K562 (cell line): ENCODE measurements around the gene LRMDA. TPM values are rescaled to one million over a fixed set of nuclear protein-coding genes. Genes with fewer than 3 reads are reported as not detected.

Source experiments
- ATAC-seq: fragments of 200-7000 bp; cut with Tn5 transposase; 3 replicates; pipeline ENCODE4 v1.9.1; 2020; ENCODE audit warnings: moderate library complexity
- BruUV-seq: library from RNA; stranded (reverse); fragments of 400-500 nt; replicated peaks from 2 replicates; lab custom pipeline; 2021; lab: Mats Ljungman, UMichigan
- CTCF ChIA-PET: fragments of 300-600 bp; formaldehyde crosslinking; extraction: SDS; loops from one replicate; lab custom pipeline; 2021; ENCODE audit warnings: low intra/inter-chr PET ratio; lab: Yijun Ruan, JAX
- POLR2A ChIA-PET: fragments of 300-600, 350-650 bp; sonication (Branson Sonifier 250); formaldehyde crosslinking; extraction: SDS; loops from one replicate; lab custom pipeline; 2021; ENCODE audit warnings: antibody characterized with exemption, inconsistent platforms; lab: Yijun Ruan, JAX
- DNase-seq, 4 experiments: peaks; one replicate each; pipeline versions ENCODE4 v3.0.0 to v3.0.0-alpha.2; 2011 to 2018; ENCODE audit warnings: low spot score in 3 of 4, mixed read lengths in 3 of 4; ENCODE audit errors: extremely low read depth in 1 of 4
- FAIRE-seq: peaks from 2 replicates; lab custom pipeline; 2011; peaks lifted over from hg19 to GRCh38; lab: Jason Lieb, UNC
- H2AFZ ChIP-seq: 2 replicates; pipeline ENCODE4 v1.6.0; 2011; ENCODE audit warnings: low read depth, low read length, control low read depth, inconsistent platforms
- H3K27ac ChIP-seq: fragments of 200-600 bp; 3 replicates; pipeline ENCODE4 v1.8.0; 2011; ENCODE audit warnings: low read depth, mild to moderate bottlenecking, control low read depth, inconsistent platforms, low read length, moderate library complexity, mixed read lengths; ENCODE audit errors: extremely low read depth
- H3K27me3 ChIP-seq, 2 experiments: fragments of 300-600 bp in 1 of 2; 2 replicates in 1 of 2; 3 replicates in 1 of 2; pipeline versions ENCODE4 v1.6.0 to v1.8.0; 2011; ENCODE audit warnings: inconsistent platforms in 2 of 2, low read length in 2 of 2, mild to moderate bottlenecking in 1 of 2, mixed read lengths in 1 of 2, moderate library complexity in 1 of 2; ENCODE audit not compliant: control insufficient read depth in 2 of 2, insufficient read depth in 2 of 2
- H3K36me3 ChIP-seq: fragments of 300-600 bp; 3 replicates; pipeline ENCODE4 v1.8.0; 2011; ENCODE audit warnings: mild to moderate bottlenecking, low read length, inconsistent platforms; ENCODE audit not compliant: control insufficient read depth, insufficient read depth
- H3K4me1 ChIP-seq, 2 experiments: fragments of 200-600 bp in 1 of 2; replicated peaks in 1 of 2; 2 replicates in 1 of 2; 3 replicates in 1 of 2; pipeline versions ENCODE4 v1.5.1 to v1.8.0; 2011; ENCODE audit warnings: inconsistent platforms in 2 of 2, low read length in 2 of 2, mild to moderate bottlenecking in 1 of 2, mixed read lengths in 1 of 2, moderate library complexity in 1 of 2; ENCODE audit not compliant: control insufficient read depth in 2 of 2, insufficient read depth in 2 of 2
- H3K4me2 ChIP-seq: 2 replicates; pipeline ENCODE4 v1.6.1; 2011; ENCODE audit warnings: low read length, control low read depth, inconsistent platforms, mixed read lengths; ENCODE audit not compliant: insufficient read depth
- H3K4me3 ChIP-seq: fragments of 200-600 bp; sonication (generic), shearing (Covaris generic); 2 replicates; pipeline ENCODE4 v1.5.1; 2016; ENCODE audit warnings: control low read depth, inconsistent platforms
- H3K79me2 ChIP-seq: fragments of 200-600 bp; 3 replicates; pipeline ENCODE4 v1.8.0; 2011; ENCODE audit warnings: low read length, inconsistent platforms; ENCODE audit not compliant: control insufficient read depth, insufficient read depth
- H3K9ac ChIP-seq, 2 experiments: 2 replicates each; pipeline versions ENCODE4 v1.6.0 to v1.6.1; 2011; ENCODE audit warnings: low read depth in 2 of 2, low read length in 2 of 2, control low read depth in 1 of 2, inconsistent platforms in 1 of 2, mild to moderate bottlenecking in 1 of 2, mixed read lengths in 1 of 2; ENCODE audit not compliant: insufficient read depth in 1 of 2
- H3K9me1 ChIP-seq: one replicate; pipeline ENCODE4 v1.6.0; 2011; ENCODE audit warnings: inconsistent platforms, mild to moderate bottlenecking, low read length, moderate library complexity; ENCODE audit not compliant: control insufficient read depth, insufficient read depth
- H3K9me3 ChIP-seq: replicated peaks from 2 replicates; pipeline ENCODE4 v1.5.1; 2011; ENCODE audit warnings: low read depth, low read length, inconsistent platforms; ENCODE audit not compliant: control insufficient read depth, insufficient read depth
- H4K20me1 ChIP-seq: replicated peaks from 2 replicates; pipeline ENCODE4 v1.6.1; 2011; ENCODE audit warnings: low read length, inconsistent platforms, mixed read lengths; ENCODE audit not compliant: control insufficient read depth, insufficient read depth
- FOXJ2 ChIP-seq: fragments of 200-800 bp; sonication (Bioruptor generic); IDR thresholded peaks from 2 replicates; pipeline ENCODE4 v1.6.1; 2016; ENCODE audit warnings: missing genetic modification characterization, missing compliant biosample characterization
- GTF2A2 ChIP-seq: IDR thresholded peaks from 2 replicates; pipeline ENCODE4 v1.6.1; 2016; ENCODE audit warnings: mild to moderate bottlenecking, missing genetic modification characterization, missing compliant biosample characterization
- PCBP1 ChIP-seq: fragments of 200-400 bp; formaldehyde crosslinking; IDR thresholded peaks from 2 replicates; pipeline ENCODE4 v1.6.1; 2018; ENCODE audit warnings: mild to moderate bottlenecking, low read depth, low read length; ENCODE audit not compliant: poor library complexity, severe bottlenecking
- POLR3A ChIP-seq: IDR thresholded peaks from 2 replicates; pipeline ENCODE4 v1.6.1; 2011; ENCODE audit warnings: borderline replicate concordance, mild to moderate bottlenecking, moderate library complexity; ENCODE audit not compliant: insufficient read length, insufficient read depth; ENCODE audit errors: extremely low read depth
- PPARD ChIP-seq: fragments of 250-450 bp; sonication (Bioruptor Pico); IDR thresholded peaks from 2 replicates; pipeline ENCODE4 v1.8.0; 2022; ENCODE audit warnings: inconsistent platforms, mild to moderate bottlenecking, moderate library complexity
- RBM14 ChIP-seq: fragments of 200-400 bp; formaldehyde crosslinking; IDR thresholded peaks from 2 replicates; pipeline ENCODE4 v1.6.1; 2018; ENCODE audit warnings: low read depth, mild to moderate bottlenecking, low read length, moderate library complexity, borderline replicate concordance; ENCODE audit not compliant: insufficient read depth
- ZFP1 ChIP-seq: fragments of 450-650 bp; formaldehyde crosslinking; IDR thresholded peaks from 2 replicates; pipeline ENCODE4 v1.4.0; 2020; ENCODE audit warnings: mild to moderate bottlenecking, mixed read lengths
- ZKSCAN8 ChIP-seq: fragments of 200-800 bp; sonication (Bioruptor generic); IDR thresholded peaks from 2 replicates; pipeline ENCODE4 v1.6.1; 2016; ENCODE audit warnings: missing genetic modification characterization, missing compliant biosample characterization
- ZMIZ1 ChIP-seq, 2 experiments: fragments of 150-350 bp in 1 of 2; IDR thresholded peaks; 2 replicates each; pipeline ENCODE4 v1.6.1; 2012 to 2016; ENCODE audit warnings: low read depth in 2 of 2, low read length in 2 of 2, mild to moderate bottlenecking in 1 of 2, moderate library complexity in 1 of 2
- ZNF316 ChIP-seq: fragments of 450-650 bp; IDR thresholded peaks from 2 replicates; pipeline ENCODE4 v1.6.1; 2016
- WGBS: fragments of 100-300 bp; shearing (Covaris generic); methylation state at CpG from one replicate; pipeline ENCODE4 v1.1.6; 2016; ENCODE audit warnings: low coverage, mixed read lengths; ENCODE audit not compliant: insufficient coverage; ENCODE audit errors: missing lambda C conversion rate; 5-methylcytosine and 5-hydroxymethylcytosine counted together
- in situ Hi-C: fragments of 300-500 bp; cut with MboI; formaldehyde crosslinking; loops from 4 replicates; pipeline ENCODE4 v1.15.0; 2018; ENCODE audit warnings: inconsistent platforms, mixed read lengths
- intact Hi-C: fragments of 100-400 bp; cut with micrococcal nuclease; formaldehyde crosslinking; loops from 2 replicates; pipeline ENCODE4 v1.14.2; 2022
- polyA plus RNA-seq, 8 experiments: library from polyadenylated mRNA; depleted of rRNA in 4 of 8; stranded (reverse) in 5 of 8; unstranded in 3 of 8; fragments of >200 nt; fragmentation: Nextera tagmentation in 2 of 8; fragmentation: Illumina TruSeq in 1 of 8; extraction: Ambion mirVana in 2 of 8; extraction: Trizol in 1 of 8; gene quantifications; 2 replicates each; pipeline versions ENCODE4 v1.2.1 to v1.2.3, GENCODE V29; 2011 to 2014; ENCODE audit warnings: inconsistent platforms in 1 of 8, missing spikeins in 1 of 8
- total RNA-seq, 7 experiments: library from RNA; depleted of rRNA in 6 of 7; stranded (reverse); fragments of >200 nt in 6 of 7; fragmentation: Illumina TruSeq in 2 of 7; extraction: Trizol in 2 of 7; gene quantifications; 2 replicates each; pipeline versions ENCODE4 v1.2.1 to v1.2.3, GENCODE V29; 2011 to 2021; ENCODE audit warnings: low replicate concordance in 1 of 7

LRMDA gene
- total and polyA plus RNA-seq, 9 of the 15 experiments (the other 6 are each of a cell fraction or from before 2014, with no cell fraction given), result 0.25 TPM; not detected in 8

GRCh38 chr10:75398692-75399460, 32.5 kb upstream of the LRMDA start:
- Histone ChIP-seq H2AFZ (no peak overlapping the region), H3K9me3 (no peaks in the 10 kb centered on the region), H3K4me1 (peaks cover 0 to 68% of the 10 kb centered on the region in 2 experiments; a peak in 3 of 5 replicates), H4K20me1 (peaks cover under 1% of the 10 kb centered on the region; the same call in 1 of the 2 replicates), H3K36me3 (no peaks in the 10 kb centered on the region), H3K4me3 (no peak overlapping the region), H3K27ac (no peak overlapping the region), H3K4me2 (no peak overlapping the region), H3K9ac (no peak overlapping the region), H3K9me1 (no peaks in the 10 kb centered on the region), H3K79me2 (no peaks in the 10 kb centered on the region), H3K27me3 (peaks cover 37 to 79% of the 10 kb centered on the region in 2 experiments)
- CTCF ChIA-PET, result interaction anchor here (0.7 kb wide), 1 partner anchor 405 kb away, joined by 3 read pairs; no protein-coding TSS in a partner anchor
- TF ChIP-seq PCBP1 (peak; percentile 26), ZNF316 (no peak), FOXJ2 (tag) (no peak), PPARD (CRISPR knock-in tag) (no peak), ZKSCAN8 (no peak), RBM14 (0 out of 2 replicates have a peak, but pooled peaks have one; percentile 15), POLR3A (no peak), ZMIZ1 (IDR thresholded peaks at IDR 0.05; ENCODE audit: low read depth in 2 of 2, low read length in 2 of 2) (no peak), ZFP1 (CRISPR knock-in tag) (no peak), GTF2A2 (tag) (no peak)
- no TSS peak for BruUV-seq
- POLR2A ChIA-PET, result no interaction called here
- in situ Hi-C loops, result no loop called here
- 75% methylated on average over 64 of the region's 76 CpGs for WGBS
- DNase-seq, result no peak
- intact Hi-C loops, result loop anchor here (10.0 kb wide), 1 partner anchor 1146 kb away; no protein-coding TSS in a partner anchor
- FAIRE-seq, result no peak
- ATAC-seq, result no peak
